Measurements from ENCODE around the gene CSK.
A peak's percentile ranks its signal among the peaks of the same experiment; 100 is the strongest.

Gene CSK

GRCh38 chr15:74794970-74795349 is 13.1 kb downstream of the CSK start:
- H4K20me1 ChIP-seq (ENCODE audit: insufficient read depth, low read length) = peaks cover 40% of the 10 kb centered on the region
- H2AFZ ChIP-seq (ENCODE audit: low read length) = no peak overlapping the region
- no peak for TF ChIP-seq EZH2 (optimal IDR thresholded peaks at IDR 0.05; ENCODE audit: low read depth, low read length)
- no peak for TF ChIP-seq EZH2phosphoT487 (IDR thresholded peaks at IDR 0.05; ENCODE audit: low read length)
- TF ChIP-seq, protein P1, sequence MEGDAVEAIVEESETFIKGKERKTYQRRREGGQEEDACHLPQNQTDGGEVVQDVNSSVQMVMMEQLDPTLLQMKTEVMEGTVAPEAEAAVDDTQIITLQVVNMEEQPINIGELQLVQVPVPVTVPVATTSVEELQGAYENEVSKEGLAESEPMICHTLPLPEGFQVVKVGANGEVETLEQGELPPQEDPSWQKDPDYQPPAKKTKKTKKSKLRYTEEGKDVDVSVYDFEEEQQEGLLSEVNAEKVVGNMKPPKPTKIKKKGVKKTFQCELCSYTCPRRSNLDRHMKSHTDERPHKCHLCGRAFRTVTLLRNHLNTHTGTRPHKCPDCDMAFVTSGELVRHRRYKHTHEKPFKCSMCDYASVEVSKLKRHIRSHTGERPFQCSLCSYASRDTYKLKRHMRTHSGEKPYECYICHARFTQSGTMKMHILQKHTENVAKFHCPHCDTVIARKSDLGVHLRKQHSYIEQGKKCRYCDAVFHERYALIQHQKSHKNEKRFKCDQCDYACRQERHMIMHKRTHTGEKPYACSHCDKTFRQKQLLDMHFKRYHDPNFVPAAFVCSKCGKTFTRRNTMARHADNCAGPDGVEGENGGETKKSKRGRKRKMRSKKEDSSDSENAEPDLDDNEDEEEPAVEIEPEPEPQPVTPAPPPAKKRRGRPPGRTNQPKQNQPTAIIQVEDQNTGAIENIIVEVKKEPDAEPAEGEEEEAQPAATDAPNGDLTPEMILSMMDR (IDR thresholded peaks at IDR 0.05; ENCODE audit: low read length) = no peak
- H3K27me3 ChIP-seq (replicated peaks; ENCODE audit: insufficient read depth, low read length) = no peaks in the 10 kb centered on the region
- no peak overlapping the region for H3K27ac ChIP-seq (ENCODE audit: low read length)
- no peaks in the 10 kb centered on the region; the same call in 1 of the 2 replicates for H3K36me3 ChIP-seq (replicated peaks; ENCODE audit: insufficient read depth, low read length)
- H3K79me2 ChIP-seq (ENCODE audit: low read length) = peaks cover 94% of the 10 kb centered on the region
- peaks cover 52% of the 10 kb centered on the region for H3F3A ChIP-seq (ENCODE audit: insufficient read depth, low read length)
- H3K4me3 ChIP-seq (ENCODE audit: low read length) = no peak overlapping the region
- H3K9me3 ChIP-seq (replicated peaks; ENCODE audit: insufficient read depth, low read length) = no peaks in the 10 kb centered on the region
- H3K4me2 ChIP-seq (ENCODE audit: low read depth, low read length) = no peak overlapping the region
- H3K9ac ChIP-seq (ENCODE audit: low read length) = no peak overlapping the region
- peaks cover 65% of the 10 kb centered on the region for H3K4me1 ChIP-seq (ENCODE audit: low read length)
- H3K9me2 ChIP-seq (replicated peaks; ENCODE audit: insufficient read depth, low read length) = no peaks in the 10 kb centered on the region
- no peak for DNase-seq

- Histone ChIP-seq H3K4me2 (ENCODE audit: low read depth, low read length) (no peak overlapping the region), H3K36me3 (replicated peaks; ENCODE audit: insufficient read depth, low read length) (peaks cover 8% of the 10 kb centered on the region), H4K20me1 (ENCODE audit: insufficient read depth, low read length) (peaks cover 39% of the 10 kb centered on the region), H3K9ac (ENCODE audit: low read length) (no peak overlapping the region), H3K4me1 (ENCODE audit: low read length) (peaks cover 55% of the 10 kb centered on the region), H3K27ac (ENCODE audit: low read length) (no peak overlapping the region), H3K4me3 (ENCODE audit: low read length) (no peak overlapping the region), H3K27me3 (replicated peaks; ENCODE audit: insufficient read depth, low read length) (no peaks in the 10 kb centered on the region), H2AFZ (ENCODE audit: low read length) (no peak overlapping the region), H3K9me2 (replicated peaks; ENCODE audit: insufficient read depth, low read length) (no peaks in the 10 kb centered on the region), H3K79me2 (ENCODE audit: low read length) (peaks cover 92% of the 10 kb centered on the region), H3K9me3 (replicated peaks; ENCODE audit: insufficient read depth, low read length) (no peaks in the 10 kb centered on the region), H3F3A (ENCODE audit: insufficient read depth, low read length) (peaks cover 47% of the 10 kb centered on the region)
- TF ChIP-seq EZH2 (optimal IDR thresholded peaks at IDR 0.05; ENCODE audit: low read depth, low read length) (no peak), EZH2phosphoT487 (IDR thresholded peaks at IDR 0.05; ENCODE audit: low read length) (no peak)
- TF ChIP-seq, protein P1 (IDR thresholded peaks at IDR 0.05; ENCODE audit: low read length) = no peak
- DNase-seq = no peak
Measured at GRCh38 chr15:74795966-74796625, 14.2 kb downstream of the CSK start.

DNA sequence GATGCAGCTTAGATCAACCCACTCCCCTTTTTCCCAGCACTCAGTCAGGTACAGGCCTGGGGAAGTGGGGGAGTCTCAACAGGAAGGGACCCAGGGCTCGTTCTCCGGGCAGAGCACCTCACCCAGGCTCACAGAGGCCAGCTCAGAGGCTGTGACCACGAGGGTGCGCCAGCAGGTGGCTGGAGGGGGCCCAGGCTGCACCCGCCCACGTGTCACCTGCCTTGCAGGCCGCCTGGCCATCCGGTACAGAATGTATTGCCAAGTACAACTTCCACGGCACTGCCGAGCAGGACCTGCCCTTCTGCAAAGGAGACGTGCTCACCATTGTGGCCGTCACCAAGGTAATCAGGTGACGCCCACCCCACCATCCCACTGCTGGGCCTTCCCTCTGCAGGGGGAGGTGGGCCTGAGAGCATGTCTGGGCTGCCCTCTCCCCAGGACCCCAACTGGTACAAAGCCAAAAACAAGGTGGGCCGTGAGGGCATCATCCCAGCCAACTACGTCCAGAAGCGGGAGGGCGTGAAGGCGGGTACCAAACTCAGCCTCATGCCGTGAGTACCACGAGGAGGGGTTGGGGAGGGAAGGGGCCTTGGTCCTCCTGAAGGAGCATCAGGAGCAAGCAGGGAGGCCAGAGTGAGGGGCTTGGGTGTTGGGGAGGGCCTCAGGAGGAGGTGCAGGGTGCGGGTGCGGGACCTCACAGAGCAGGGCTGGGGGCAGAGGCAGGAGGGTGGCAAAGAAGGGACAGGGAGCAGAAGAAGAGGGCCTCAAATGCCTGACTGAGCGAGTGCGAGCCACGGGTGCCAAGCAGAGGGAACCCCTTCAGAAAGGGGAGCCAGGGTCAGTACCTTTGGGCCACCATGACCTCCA is 16.7 kb downstream of the CSK start:
- peaks cover 30% of the 10 kb centered on the region for H3K4me1 ChIP-seq (ENCODE audit: low read length)
- H3K9me2 ChIP-seq (replicated peaks; ENCODE audit: insufficient read depth, low read length) = no peaks in the 10 kb centered on the region
- H3K27me3 ChIP-seq (replicated peaks; ENCODE audit: insufficient read depth, low read length) = no peaks in the 10 kb centered on the region
- TF ChIP-seq EZH2 (optimal IDR thresholded peaks at IDR 0.05; ENCODE audit: low read depth, low read length) = no peak
- TF ChIP-seq, protein P1 (IDR thresholded peaks at IDR 0.05; ENCODE audit: low read length) = no peak
- no peak for TF ChIP-seq EZH2phosphoT487 (IDR thresholded peaks at IDR 0.05; ENCODE audit: low read length)
- no peaks in the 10 kb centered on the region for H3K9me3 ChIP-seq (replicated peaks; ENCODE audit: insufficient read depth, low read length)
- H3F3A ChIP-seq (ENCODE audit: insufficient read depth, low read length) = peaks cover 47% of the 10 kb centered on the region
- no peak overlapping the region for H2AFZ ChIP-seq (ENCODE audit: low read length)
- peak overlapping the region; percentile 82; the same call in 1 of the 2 replicates for H3K27ac ChIP-seq (ENCODE audit: low read length)
- H3K36me3 ChIP-seq (replicated peaks; ENCODE audit: insufficient read depth, low read length) = peaks cover 21% of the 10 kb centered on the region
- DNase-seq = no peak
- H4K20me1 ChIP-seq (ENCODE audit: insufficient read depth, low read length) = peaks cover 28% of the 10 kb centered on the region; the same call in 1 of the 2 replicates
- H3K4me2 ChIP-seq (ENCODE audit: low read depth, low read length) = no peak overlapping the region
- no peak overlapping the region for H3K9ac ChIP-seq (ENCODE audit: low read length)
- H3K79me2 ChIP-seq (ENCODE audit: low read length) = peaks cover 79% of the 10 kb centered on the region
- H3K4me3 ChIP-seq (ENCODE audit: low read length) = no peak overlapping the region
